WI38 (cell line): ENCODE data around the gene SH3TC2.

Source experiments
- H3K4me3 ChIP-seq: 2 replicates; pipeline ENCODE4 v1.5.1; 2011; ENCODE audit warnings: low read depth, mild to moderate bottlenecking, control low read depth, low read length
- TF ChIP-seq, protein P1 (sequence below): IDR thresholded peaks from 2 replicates; pipeline ENCODE4 v1.5.1; 2012; ENCODE audit warnings: low read depth, mild to moderate bottlenecking, control low read depth, low read length

Gene SH3TC2

DNA sequence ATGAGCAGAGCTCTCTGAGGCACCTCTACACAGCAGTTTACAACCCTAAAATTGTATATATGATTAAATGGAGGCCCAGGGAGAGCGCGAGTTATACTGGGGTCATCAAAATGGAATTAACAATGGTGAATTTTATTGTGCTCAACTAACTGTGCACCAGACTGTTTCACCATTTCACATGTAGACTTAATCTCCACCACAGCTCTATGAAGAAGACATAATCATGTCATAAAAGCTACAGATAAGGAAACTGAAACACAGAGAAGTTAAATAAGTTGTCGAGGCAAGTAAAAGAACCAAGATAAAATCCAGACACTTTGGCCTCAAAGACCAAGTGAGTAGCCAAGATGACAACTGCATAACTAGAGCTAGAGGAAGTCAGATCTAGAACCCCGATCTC is 1.5 kb downstream of the SH3TC2 start:
- TF ChIP-seq, protein P1, sequence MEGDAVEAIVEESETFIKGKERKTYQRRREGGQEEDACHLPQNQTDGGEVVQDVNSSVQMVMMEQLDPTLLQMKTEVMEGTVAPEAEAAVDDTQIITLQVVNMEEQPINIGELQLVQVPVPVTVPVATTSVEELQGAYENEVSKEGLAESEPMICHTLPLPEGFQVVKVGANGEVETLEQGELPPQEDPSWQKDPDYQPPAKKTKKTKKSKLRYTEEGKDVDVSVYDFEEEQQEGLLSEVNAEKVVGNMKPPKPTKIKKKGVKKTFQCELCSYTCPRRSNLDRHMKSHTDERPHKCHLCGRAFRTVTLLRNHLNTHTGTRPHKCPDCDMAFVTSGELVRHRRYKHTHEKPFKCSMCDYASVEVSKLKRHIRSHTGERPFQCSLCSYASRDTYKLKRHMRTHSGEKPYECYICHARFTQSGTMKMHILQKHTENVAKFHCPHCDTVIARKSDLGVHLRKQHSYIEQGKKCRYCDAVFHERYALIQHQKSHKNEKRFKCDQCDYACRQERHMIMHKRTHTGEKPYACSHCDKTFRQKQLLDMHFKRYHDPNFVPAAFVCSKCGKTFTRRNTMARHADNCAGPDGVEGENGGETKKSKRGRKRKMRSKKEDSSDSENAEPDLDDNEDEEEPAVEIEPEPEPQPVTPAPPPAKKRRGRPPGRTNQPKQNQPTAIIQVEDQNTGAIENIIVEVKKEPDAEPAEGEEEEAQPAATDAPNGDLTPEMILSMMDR = no peak
- H3K4me3 ChIP-seq = no peak overlapping the region

DNA sequence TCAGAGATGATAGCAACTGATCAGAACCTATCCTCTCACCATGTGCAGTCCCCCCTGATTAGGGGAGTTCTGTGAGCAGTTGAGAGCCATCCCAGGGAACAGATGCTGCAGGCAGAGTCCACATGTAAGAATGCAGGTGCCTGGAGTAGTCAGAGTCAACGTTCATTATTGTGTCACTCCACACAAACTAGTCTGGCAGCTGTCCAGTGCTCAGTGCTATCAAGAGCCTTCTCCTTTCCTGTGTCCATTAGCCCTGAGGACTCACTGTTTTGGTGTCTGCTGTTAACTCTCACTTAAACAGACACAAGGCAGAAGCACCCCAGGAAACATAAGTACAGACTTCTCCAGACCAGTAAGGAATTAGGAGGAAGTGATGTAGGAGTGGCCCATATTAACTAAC is 2.5 kb downstream of the SH3TC2 start:
- TF ChIP-seq, protein P1 = no peak
- no peak overlapping the region for H3K4me3 ChIP-seq

DNA sequence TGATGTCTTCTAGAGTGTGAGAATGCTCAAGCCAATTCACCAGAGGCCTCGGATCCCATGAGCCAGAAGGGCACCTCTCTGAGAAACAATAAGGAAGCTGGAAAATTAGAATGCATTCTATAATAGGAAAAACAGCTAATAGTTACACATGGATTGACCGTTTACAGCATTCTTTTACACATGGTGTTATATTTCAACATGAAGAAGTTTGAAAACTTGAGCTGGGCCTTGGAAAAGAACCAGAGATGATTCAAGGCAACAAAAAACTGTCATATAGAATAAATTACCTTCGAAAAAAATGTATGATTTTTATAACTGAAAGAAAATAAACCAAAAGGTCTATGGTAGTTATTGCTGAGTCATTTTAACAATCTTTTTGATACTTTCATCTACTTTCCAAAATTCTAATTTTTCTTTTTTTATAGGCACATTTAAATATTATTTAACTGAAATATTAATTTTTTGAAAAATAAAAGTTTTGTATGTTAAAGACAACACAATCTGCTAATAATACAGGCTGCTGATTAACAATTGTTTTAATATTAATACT is 6.2 kb downstream of the SH3TC2 start:
- H3K4me3 ChIP-seq = no peak overlapping the region

DNA sequence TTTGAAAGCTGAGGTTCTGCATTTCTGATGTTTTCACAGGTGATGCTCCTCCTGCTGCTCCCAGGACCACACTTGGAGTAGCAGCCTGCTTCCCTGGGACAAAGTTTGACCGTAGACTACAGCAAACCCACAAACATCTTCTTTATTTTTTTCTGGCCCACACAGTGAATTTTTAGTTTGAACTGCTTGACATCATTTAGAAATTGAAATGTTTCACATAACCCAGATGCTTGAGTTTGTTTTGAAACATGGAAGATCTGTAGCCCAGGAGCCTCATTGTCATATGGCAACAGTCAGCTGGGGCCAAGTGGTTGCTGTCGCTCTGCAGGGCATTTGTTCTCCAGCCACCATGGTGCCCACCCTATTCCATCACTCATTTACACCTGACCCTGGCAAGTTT is 8.4 kb downstream of the SH3TC2 start:
- no peak overlapping the region for H3K4me3 ChIP-seq
- TF ChIP-seq, protein P1 = no peak

More for the DNA sequence above, 6.2 kb downstream of the SH3TC2 start:
- TF ChIP-seq, protein P1 = no peak

DNA sequence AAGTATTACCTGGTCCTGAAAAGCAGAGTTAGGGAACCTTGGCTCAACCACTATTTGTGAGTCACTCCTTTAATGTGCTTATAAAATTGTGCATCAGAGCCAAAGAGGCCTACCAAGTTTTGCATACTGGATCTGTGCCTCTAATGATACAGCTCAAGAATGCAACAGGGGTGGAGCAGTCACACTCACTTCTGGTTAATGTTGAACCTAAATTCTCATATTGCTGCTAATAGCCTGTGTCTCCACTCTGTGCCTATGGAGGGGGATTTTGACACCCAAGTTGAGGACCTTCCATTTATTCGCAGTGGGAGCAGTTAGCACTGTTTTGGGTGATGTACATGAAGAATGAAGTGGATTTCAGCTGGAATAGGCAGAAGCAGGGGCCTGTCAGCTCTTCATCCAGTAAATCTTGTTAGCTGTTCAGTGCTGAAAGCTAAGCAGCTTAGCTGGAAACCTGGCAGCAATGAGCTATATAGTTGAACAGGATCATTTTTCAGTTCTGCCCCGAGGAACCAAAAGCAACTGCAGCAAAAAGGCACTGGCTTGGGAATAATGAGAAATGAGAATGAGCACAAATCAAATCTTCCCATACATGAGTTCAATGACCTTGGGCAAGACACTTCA is 9.7 kb downstream of the SH3TC2 start:
- TF ChIP-seq, protein P1 = no peak
- H3K4me3 ChIP-seq = no peak overlapping the region

DNA sequence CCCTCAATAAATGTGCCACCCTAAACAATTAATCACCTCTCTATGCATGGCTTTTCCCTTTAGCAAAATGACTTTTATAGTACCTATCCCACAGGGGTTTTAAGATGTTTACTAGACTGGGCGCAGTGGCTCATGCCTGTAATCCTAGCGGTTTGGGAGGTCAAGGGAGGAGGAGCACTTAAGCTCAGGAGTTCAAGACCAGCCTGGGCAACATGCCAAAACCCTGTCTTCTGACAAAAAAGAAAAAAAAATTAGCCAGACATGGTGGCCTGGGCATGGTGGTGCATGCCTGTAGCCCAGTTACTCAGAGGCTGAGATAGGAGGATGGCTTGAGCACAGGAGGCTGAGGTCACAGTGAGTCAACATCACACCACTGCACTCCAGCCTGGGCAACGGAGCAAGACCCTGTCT is 13.5 kb downstream of the SH3TC2 start:
- TF ChIP-seq, protein P1 = no peak
- no peak overlapping the region for H3K4me3 ChIP-seq

DNA sequence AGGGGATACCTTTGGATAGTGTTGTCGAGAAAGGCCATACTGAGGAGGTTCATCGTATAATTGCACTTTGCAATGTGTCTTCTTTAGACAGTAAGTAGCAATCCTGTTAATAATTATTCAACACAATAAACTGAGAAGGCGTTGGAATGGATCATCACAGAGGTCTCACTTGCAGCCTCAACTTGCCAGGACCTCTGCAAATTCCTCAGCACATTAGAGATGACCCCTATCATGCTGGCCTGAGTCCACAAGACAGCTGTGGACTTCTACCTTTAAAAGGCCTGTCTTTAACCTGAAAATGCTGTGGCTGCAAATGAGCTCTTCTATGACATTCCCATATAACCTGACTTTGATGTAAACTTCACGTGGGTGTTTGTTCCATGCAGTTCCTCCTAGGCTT is 14.1 kb downstream of the SH3TC2 start:
- H3K4me3 ChIP-seq = no peak overlapping the region
- TF ChIP-seq, protein P1 = no peak
